Natural killer cell (primary cell): Measurements from ENCODE around the gene ANKRD39. TPM values are rescaled to one million over a fixed set of nuclear protein-coding genes. Genes with fewer than 3 reads are reported as not detected.

ENCODE experiments used
- ATAC-seq, 3 donors: fragments of 150-1000 bp in 2 of 3; fragments of 200-7000 bp in 1 of 3; cut with Tn5 transposase; 1 replicate in 1 of 3; 2 replicates in 2 of 3; pipeline ENCODE4 v1.10.0; 2021; ENCODE audit warnings: mild to moderate bottlenecking in 2 of 3, moderate library complexity in 2 of 3
- DNase-seq, 2 donors: peaks; one replicate each; pipeline versions ENCODE4 v3.0.0 to v3.0.0-alpha.2; 2013 to 2021; ENCODE audit warnings: mixed read lengths in 1 of 2
- H3K27ac ChIP-seq: one replicate; pipeline ENCODE4 v1.5.1; 2013; ENCODE audit warnings: mild to moderate bottlenecking, low read length
- H3K27me3 ChIP-seq: one replicate; pipeline ENCODE4 v1.6.1; 2013; ENCODE audit warnings: low read length; ENCODE audit not compliant: control insufficient read depth, insufficient read depth
- H3K36me3 ChIP-seq: one replicate; pipeline ENCODE4 v1.6.1; 2013; ENCODE audit warnings: low read length; ENCODE audit not compliant: control insufficient read depth, insufficient read depth
- H3K4me1 ChIP-seq: one replicate; pipeline ENCODE4 v1.6.1; 2013; ENCODE audit warnings: low read length; ENCODE audit not compliant: control insufficient read depth, insufficient read depth
- H3K4me3 ChIP-seq: one replicate; pipeline ENCODE4 v1.5.1; 2013; ENCODE audit warnings: low read length
- H3K9me3 ChIP-seq: one replicate; pipeline ENCODE4 v1.6.1; 2013; ENCODE audit warnings: low read length; ENCODE audit not compliant: control insufficient read depth, insufficient read depth
- H3K27ac Mint-ChIP-seq, 2 donors: one replicate each; pipeline ENCODE4 v1.8.0; 2022; ENCODE audit warnings: mild to moderate bottlenecking in 2 of 2, mixed read lengths in 2 of 2, moderate library complexity in 1 of 2
- H3K27me3 Mint-ChIP-seq, 2 donors: one replicate each; pipeline ENCODE4 v1.8.0; 2022; ENCODE audit warnings: low read depth in 2 of 2, mixed read lengths in 2 of 2
- H3K36me3 Mint-ChIP-seq: one replicate; pipeline ENCODE4 v1.8.0; 2022; ENCODE audit warnings: mixed read lengths
- H3K4me1 Mint-ChIP-seq, 2 donors: one replicate each; pipeline ENCODE4 v1.8.0; 2022; ENCODE audit warnings: mixed read lengths in 2 of 2
- H3K4me3 Mint-ChIP-seq: one replicate; pipeline ENCODE4 v1.8.0; 2022; ENCODE audit warnings: mild to moderate bottlenecking, moderate library complexity, mixed read lengths
- H3K9me3 Mint-ChIP-seq, 2 donors: one replicate each; pipeline ENCODE4 v1.8.0; 2022; ENCODE audit warnings: mixed read lengths in 2 of 2
- WGBS: methylation state at CpG from one replicate; pipeline ENCODE4 v1.1.7; 2013; ENCODE audit warnings: missing lambda C conversion rate; ENCODE audit not compliant: insufficient coverage; 5-methylcytosine and 5-hydroxymethylcytosine counted together
- intact Hi-C: fragments of 100-400 bp; cut with micrococcal nuclease; formaldehyde crosslinking; loops from one replicate; pipeline ENCODE4 v1.14.2; 2022
- total RNA-seq, 4 donors: library from RNA; stranded (reverse); fragments of 120-200 nt in 1 of 4; gene quantifications; one replicate each; pipeline versions ENCODE4 v1.2.3 to v1.2.4, GENCODE V29; 2013 to 2022
- TF ChIP-seq, protein P1 (sequence below): fragments of 200-600 bp; IDR thresholded peaks from one replicate; pipeline ENCODE4 v1.8.0; 2022; ENCODE audit warnings: antibody characterized with exemption

Gene ANKRD39
- total RNA-seq, 3 donors from 2014 or later (not counting 1 experiment from before 2014, with no cell fraction given), result 15.5 to 22.3 (median 21.6) TPM

GRCh38 chr2:96839875-96840850, 17.7 kb downstream of the ANKRD39 start:
- Histone ChIP-seq H3K27ac (no peak overlapping the region), H3K36me3 (peaks cover 4% of the 10 kb centered on the region), H3K4me3 (peak overlapping the region; percentile 28), H3K27me3 (no peaks in the 10 kb centered on the region), H3K4me1 (peaks cover 27% of the 10 kb centered on the region), H3K9me3 (no peaks in the 10 kb centered on the region)
- Mint-ChIP-seq H3K4me3 (peak overlapping the region; percentile 71), H3K27me3 (no peaks in the 10 kb centered on the region), H3K9me3 (no peaks in the 10 kb centered on the region), H3K4me1 (peaks cover 11 to 25% of the 10 kb centered on the region in 2 donors), H3K36me3 (no peaks in the 10 kb centered on the region), H3K27ac (peak overlapping the region; percentile 9 to 29)
- DNase-seq (no peak), ATAC-seq (no peak)
- WGBS, result 93% methylated on average over 37 of the region's 37 CpGs
- TF ChIP-seq, protein P1, sequence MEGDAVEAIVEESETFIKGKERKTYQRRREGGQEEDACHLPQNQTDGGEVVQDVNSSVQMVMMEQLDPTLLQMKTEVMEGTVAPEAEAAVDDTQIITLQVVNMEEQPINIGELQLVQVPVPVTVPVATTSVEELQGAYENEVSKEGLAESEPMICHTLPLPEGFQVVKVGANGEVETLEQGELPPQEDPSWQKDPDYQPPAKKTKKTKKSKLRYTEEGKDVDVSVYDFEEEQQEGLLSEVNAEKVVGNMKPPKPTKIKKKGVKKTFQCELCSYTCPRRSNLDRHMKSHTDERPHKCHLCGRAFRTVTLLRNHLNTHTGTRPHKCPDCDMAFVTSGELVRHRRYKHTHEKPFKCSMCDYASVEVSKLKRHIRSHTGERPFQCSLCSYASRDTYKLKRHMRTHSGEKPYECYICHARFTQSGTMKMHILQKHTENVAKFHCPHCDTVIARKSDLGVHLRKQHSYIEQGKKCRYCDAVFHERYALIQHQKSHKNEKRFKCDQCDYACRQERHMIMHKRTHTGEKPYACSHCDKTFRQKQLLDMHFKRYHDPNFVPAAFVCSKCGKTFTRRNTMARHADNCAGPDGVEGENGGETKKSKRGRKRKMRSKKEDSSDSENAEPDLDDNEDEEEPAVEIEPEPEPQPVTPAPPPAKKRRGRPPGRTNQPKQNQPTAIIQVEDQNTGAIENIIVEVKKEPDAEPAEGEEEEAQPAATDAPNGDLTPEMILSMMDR, result no peak
- intact Hi-C loops, result loop anchor here (10.0 kb wide), 1 partner anchor 825 kb away; no protein-coding TSS in a partner anchor

DNA sequence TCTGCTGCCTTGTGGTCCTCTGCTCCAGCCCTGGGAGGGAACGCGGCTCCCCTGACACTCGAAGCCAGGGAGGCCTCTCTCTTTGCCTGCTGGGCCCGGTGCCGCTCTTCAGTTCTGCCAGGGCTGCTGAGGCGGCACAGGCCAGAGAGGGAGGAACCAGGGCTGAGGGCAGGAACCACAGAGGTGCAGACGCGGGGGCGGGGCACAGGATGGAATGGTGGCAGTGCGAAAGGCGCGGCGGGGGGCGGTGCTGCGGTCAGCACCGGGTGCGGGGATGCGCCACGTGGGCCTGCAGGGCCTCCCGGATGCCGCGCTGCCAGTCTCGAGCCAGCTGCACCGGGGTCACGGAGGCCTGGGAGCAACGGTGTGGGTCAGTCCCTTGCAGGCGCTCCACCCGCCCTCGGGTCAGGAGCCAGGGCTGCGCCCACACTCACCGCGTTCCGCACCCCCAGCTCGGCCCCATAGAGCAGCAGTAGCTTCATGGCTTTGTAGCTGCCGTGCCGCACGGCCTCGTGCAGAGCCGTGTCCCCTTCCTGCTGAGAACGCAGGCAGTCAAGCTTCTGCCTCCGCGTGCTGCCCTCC, 18.4 kb downstream of the ANKRD39 start:
- peak; percentile 94 to 97 (median 96) for ATAC-seq
- TF ChIP-seq, protein P1, result no peak
- Mint-ChIP-seq H3K4me1 (peaks cover 11 to 25% of the 10 kb centered on the region in 2 donors), H3K36me3 (no peaks in the 10 kb centered on the region), H3K27ac (peak overlapping the region; percentile 29 to 51), H3K4me3 (peak overlapping the region; percentile 85), H3K27me3 (no peaks in the 10 kb centered on the region), H3K9me3 (no peaks in the 10 kb centered on the region)
- peaks cover 27% of the 10 kb centered on the region for H3K4me1 ChIP-seq
- peak; percentile 72 to 89 for DNase-seq
- no peaks in the 10 kb centered on the region for H3K27me3 ChIP-seq
- peak overlapping the region; percentile 51 for H3K27ac ChIP-seq
- 6% methylated on average over 42 of the region's 42 CpGs for WGBS
- peak overlapping the region; percentile 28 for H3K4me3 ChIP-seq
- peaks cover 6% of the 10 kb centered on the region for H3K36me3 ChIP-seq
- intact Hi-C loops, result loop anchor here (10.0 kb wide), 1 partner anchor 825 kb away; no protein-coding TSS in a partner anchor
- H3K9me3 ChIP-seq, result no peaks in the 10 kb centered on the region

GRCh38 chr2:96838345-96839292, 19.2 kb downstream of the ANKRD39 start:
- Mint-ChIP-seq H3K36me3 (no peaks in the 10 kb centered on the region), H3K27me3 (no peaks in the 10 kb centered on the region), H3K9me3 (no peaks in the 10 kb centered on the region), H3K4me1 (peaks cover 11 to 25% of the 10 kb centered on the region in 2 donors), H3K27ac (peak overlapping the region; percentile 29 to 51), H3K4me3 (peak overlapping the region; percentile 85)
- H3K4me3 ChIP-seq, result no peak overlapping the region
- TF ChIP-seq, protein P1, result no peak
- H3K36me3 ChIP-seq, result peaks cover 7% of the 10 kb centered on the region
- H3K27me3 ChIP-seq, result no peaks in the 10 kb centered on the region
- no peaks in the 10 kb centered on the region for H3K9me3 ChIP-seq
- H3K27ac ChIP-seq, result peak overlapping the region; percentile 51
- intact Hi-C loops, result loop anchor here (10.0 kb wide), 1 partner anchor 824 kb away; no protein-coding TSS in a partner anchor
- peak in 1 of 3 donors; percentile 16 for ATAC-seq
- no peak for DNase-seq
- H3K4me1 ChIP-seq, result peaks cover 27% of the 10 kb centered on the region
- 83% methylated on average over 23 of the region's 23 CpGs for WGBS
